Smooth muscle cell (in vitro differentiated cells): ENCODE results near the gene FCHO1. TPM values are rescaled to one million over a fixed set of nuclear protein-coding genes. Genes with fewer than 3 reads are reported as not detected.

Source experiments
- DNase-seq: peaks from one replicate; lab custom pipeline; 2025; ENCODE audit not compliant: unreplicated experiment; lab: John Stamatoyannopoulos, UW
- H2AFZ ChIP-seq: fragments of 200-600 bp; sonication (generic); 2 replicates; pipeline ENCODE4 v1.6.0; 2016; ENCODE audit warnings: antibody characterized with exemption, low read depth, mild to moderate bottlenecking
- H3F3A ChIP-seq: fragments of 200-600 bp; sonication (generic); 2 replicates; pipeline ENCODE4 v1.6.0; 2017; ENCODE audit warnings: antibody characterized with exemption, low read depth
- H3K27ac ChIP-seq: fragments of 200-600 bp; sonication (generic); 2 replicates; pipeline ENCODE4 v1.5.1; 2016; ENCODE audit warnings: low read depth, mild to moderate bottlenecking
- H3K27me3 ChIP-seq: fragments of 200-600 bp; sonication (generic); 2 replicates; pipeline ENCODE4 v1.6.1; 2016; ENCODE audit warnings: low read depth, mild to moderate bottlenecking
- H3K36me3 ChIP-seq: fragments of 200-600 bp; sonication (generic); 2 replicates; pipeline ENCODE4 v1.5.1; 2016; ENCODE audit warnings: low read depth
- H3K4me1 ChIP-seq: fragments of 200-600 bp; sonication (generic); 2 replicates; pipeline ENCODE4 v1.5.1; 2016; ENCODE audit warnings: low read depth
- H3K4me2 ChIP-seq: fragments of 200-600 bp; sonication (generic); 2 replicates; pipeline ENCODE4 v1.6.0; 2016; ENCODE audit warnings: mild to moderate bottlenecking
- H3K4me3 ChIP-seq: fragments of 200-600 bp; sonication (generic); 2 replicates; pipeline ENCODE4 v1.5.1; 2016; ENCODE audit warnings: mild to moderate bottlenecking
- H3K79me2 ChIP-seq: fragments of 200-600 bp; sonication (generic); 2 replicates; pipeline ENCODE4 v1.6.0; 2016; ENCODE audit warnings: low read depth, mild to moderate bottlenecking
- H3K9ac ChIP-seq: fragments of 200-600 bp; sonication (generic); 2 replicates; pipeline ENCODE4 v1.6.0; 2016; ENCODE audit warnings: low read depth
- H3K9me3 ChIP-seq: fragments of 200-600 bp; sonication (generic); replicated peaks from 2 replicates; pipeline ENCODE4 v1.5.1; 2016; ENCODE audit warnings: low read depth
- H4K20me1 ChIP-seq: fragments of 200-600 bp; sonication (generic); 2 replicates; pipeline ENCODE4 v1.6.0; 2016; ENCODE audit warnings: low read depth
- WGBS: methylation state at CpG from one replicate; pipeline ENCODE4 v1.1.7; 2016; ENCODE audit warnings: low lambda C conversion rate; 5-methylcytosine and 5-hydroxymethylcytosine counted together
- polyA plus RNA-seq: library from polyadenylated mRNA; unstranded; fragments of >200 nt; fragmentation: Nextera tagmentation; extraction: Ambion mirVana; gene quantifications from 2 replicates; pipeline ENCODE4 v1.2.1, GENCODE V29; 2016
- total RNA-seq: library from RNA; depleted of rRNA; stranded (reverse); fragments of >200 nt; gene quantifications from 2 replicates; pipeline ENCODE4 v1.2.3, GENCODE V29; 2014
- TF ChIP-seq, protein P1 (sequence below): fragments of 200-600 bp; sonication (generic); IDR thresholded peaks from 2 replicates; pipeline ENCODE4 v1.5.1; 2017; ENCODE audit warnings: borderline replicate concordance, mild to moderate bottlenecking, antibody characterized with exemption; ENCODE audit not compliant: insufficient read depth, poor library complexity, severe bottlenecking

FCHO1 gene
- total and polyA plus RNA-seq, 2 experiments from 2014 or later: 1.0 to 5.3 TPM

DNA sequence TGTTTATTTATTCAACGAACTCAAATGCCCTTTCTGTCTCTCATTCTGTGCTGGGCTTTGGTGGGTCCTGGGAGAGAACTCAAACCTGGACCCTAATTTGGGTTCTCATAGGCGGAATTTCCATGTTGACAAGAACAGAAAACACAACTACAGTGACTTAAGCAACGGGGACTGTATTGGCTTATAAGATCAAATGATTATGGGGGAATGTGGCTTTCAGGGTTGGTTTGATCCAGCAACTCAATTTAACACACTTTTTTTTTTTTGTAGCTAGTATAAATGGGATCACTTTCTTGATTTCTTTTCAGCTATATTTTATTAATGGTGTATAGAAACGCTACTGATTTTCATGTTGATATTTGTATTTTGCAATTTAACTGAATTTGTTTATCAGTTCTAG lies 9.9 kb downstream of the FCHO1 start:
- Histone ChIP-seq H3K79me2 (no peaks in the 10 kb centered on the region), H3K9me3 (no peaks in the 10 kb centered on the region), H2AFZ (no peak overlapping the region), H3K36me3 (no peaks in the 10 kb centered on the region), H3K9ac (no peak overlapping the region), H3K27ac (no peak overlapping the region), H3K4me1 (no peaks in the 10 kb centered on the region), H3K4me3 (no peak overlapping the region), H3F3A (no peaks in the 10 kb centered on the region), H3K27me3 (no peaks in the 10 kb centered on the region), H4K20me1 (no peaks in the 10 kb centered on the region), H3K4me2 (no peak overlapping the region)
- WGBS: 92% methylated on average over 4 of the region's 4 CpGs
- TF ChIP-seq, protein P1, sequence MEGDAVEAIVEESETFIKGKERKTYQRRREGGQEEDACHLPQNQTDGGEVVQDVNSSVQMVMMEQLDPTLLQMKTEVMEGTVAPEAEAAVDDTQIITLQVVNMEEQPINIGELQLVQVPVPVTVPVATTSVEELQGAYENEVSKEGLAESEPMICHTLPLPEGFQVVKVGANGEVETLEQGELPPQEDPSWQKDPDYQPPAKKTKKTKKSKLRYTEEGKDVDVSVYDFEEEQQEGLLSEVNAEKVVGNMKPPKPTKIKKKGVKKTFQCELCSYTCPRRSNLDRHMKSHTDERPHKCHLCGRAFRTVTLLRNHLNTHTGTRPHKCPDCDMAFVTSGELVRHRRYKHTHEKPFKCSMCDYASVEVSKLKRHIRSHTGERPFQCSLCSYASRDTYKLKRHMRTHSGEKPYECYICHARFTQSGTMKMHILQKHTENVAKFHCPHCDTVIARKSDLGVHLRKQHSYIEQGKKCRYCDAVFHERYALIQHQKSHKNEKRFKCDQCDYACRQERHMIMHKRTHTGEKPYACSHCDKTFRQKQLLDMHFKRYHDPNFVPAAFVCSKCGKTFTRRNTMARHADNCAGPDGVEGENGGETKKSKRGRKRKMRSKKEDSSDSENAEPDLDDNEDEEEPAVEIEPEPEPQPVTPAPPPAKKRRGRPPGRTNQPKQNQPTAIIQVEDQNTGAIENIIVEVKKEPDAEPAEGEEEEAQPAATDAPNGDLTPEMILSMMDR: no peak
- DNase-seq: no peak

DNA sequence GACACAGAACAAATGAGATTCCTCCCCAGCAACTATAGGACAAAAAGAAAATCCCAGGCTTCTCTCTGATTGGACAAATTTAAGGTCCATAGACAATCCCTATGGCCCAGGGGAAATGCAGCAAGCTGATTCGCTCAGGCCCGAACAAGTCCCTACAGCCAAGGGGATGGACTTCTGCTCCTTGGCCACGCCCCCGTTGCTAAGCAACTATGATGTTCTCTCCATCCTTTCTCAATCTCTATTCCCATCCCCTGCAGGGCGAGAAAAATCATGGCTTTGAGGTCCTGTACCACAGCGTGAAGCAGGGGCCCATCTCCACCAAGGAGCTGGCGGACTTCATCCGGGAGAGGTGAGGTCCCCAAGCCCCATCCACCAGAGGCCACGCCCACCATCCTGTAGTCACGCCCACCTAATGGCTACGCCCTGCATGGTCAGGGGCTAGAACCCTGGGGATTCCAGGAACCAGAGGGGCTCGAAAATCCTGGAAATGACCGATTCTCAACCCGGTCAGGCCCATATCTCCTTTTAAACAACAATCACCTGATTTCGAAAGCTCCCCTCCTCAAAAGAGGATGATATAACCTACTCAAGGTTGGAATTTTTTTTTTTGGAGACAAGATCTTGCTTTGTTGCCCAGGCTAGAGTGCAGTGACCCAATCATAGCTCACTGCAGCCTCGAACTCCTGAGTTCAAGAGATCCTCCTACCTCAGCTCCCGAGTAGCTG lies 11.4 kb downstream of the FCHO1 start:
- H3K27ac ChIP-seq: no peak overlapping the region
- H3K4me3 ChIP-seq: no peak overlapping the region
- H3K36me3 ChIP-seq: no peaks in the 10 kb centered on the region
- DNase-seq: no peak
- 63% methylated on average over 17 of the region's 17 CpGs for WGBS
- H4K20me1 ChIP-seq: no peaks in the 10 kb centered on the region
- H3K27me3 ChIP-seq: no peaks in the 10 kb centered on the region
- H3K4me1 ChIP-seq: no peaks in the 10 kb centered on the region
- TF ChIP-seq, protein P1: no peak
- no peaks in the 10 kb centered on the region for H3K79me2 ChIP-seq
- no peaks in the 10 kb centered on the region for H3K9me3 ChIP-seq
- no peak overlapping the region for H2AFZ ChIP-seq
- peaks cover 2% of the 10 kb centered on the region for H3F3A ChIP-seq
- no peak overlapping the region for H3K4me2 ChIP-seq
- no peak overlapping the region for H3K9ac ChIP-seq

- Histone ChIP-seq H3K4me1 (no peaks in the 10 kb centered on the region), H3K4me3 (no peak overlapping the region), H4K20me1 (no peaks in the 10 kb centered on the region), H3K27me3 (no peaks in the 10 kb centered on the region), H3K9me3 (no peaks in the 10 kb centered on the region), H3K36me3 (no peaks in the 10 kb centered on the region), H3K4me2 (no peak overlapping the region), H3K9ac (no peak overlapping the region), H3K79me2 (no peaks in the 10 kb centered on the region), H3F3A (peaks cover 3% of the 10 kb centered on the region), H3K27ac (no peak overlapping the region), H2AFZ (no peak overlapping the region)
- TF ChIP-seq, protein P1: no peak
- no peak for DNase-seq
- WGBS: 93% methylated on average over 7 of the region's 7 CpGs
Observed at GRCh38 chr19:17764348-17764747, 13.1 kb downstream of the FCHO1 start.

DNA sequence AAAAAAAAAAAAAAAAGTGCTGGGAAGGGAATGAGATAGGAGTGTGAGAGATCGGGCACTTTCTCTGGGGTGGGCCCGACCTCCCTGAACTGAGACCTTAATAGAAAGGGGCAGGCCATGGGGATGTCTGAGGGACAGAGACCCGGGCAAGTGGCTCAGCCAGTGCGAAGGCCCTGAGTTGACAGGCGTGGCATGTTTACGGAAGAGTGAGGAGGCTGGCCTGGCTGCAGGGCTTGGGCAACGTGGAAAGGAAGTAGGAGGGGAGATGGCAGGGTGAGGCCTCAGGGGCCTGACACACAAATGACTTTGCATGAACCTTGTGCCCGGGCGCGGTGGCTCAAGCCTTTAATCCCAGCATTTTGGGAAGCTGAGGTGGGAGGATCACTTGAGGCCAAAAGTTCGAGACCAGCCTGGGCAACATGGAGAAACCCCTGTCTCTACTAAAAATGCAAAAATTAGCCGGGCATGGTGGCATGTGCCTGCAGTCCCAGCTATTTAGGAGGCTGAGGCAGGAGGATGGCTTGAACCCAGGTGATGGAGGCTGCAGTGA lies 13.9 kb downstream of the FCHO1 start:
- TF ChIP-seq, protein P1: no peak
- Histone ChIP-seq H4K20me1 (no peaks in the 10 kb centered on the region), H3K27me3 (no peaks in the 10 kb centered on the region), H3K27ac (no peak overlapping the region), H2AFZ (no peak overlapping the region), H3K9ac (no peak overlapping the region), H3K4me1 (no peaks in the 10 kb centered on the region), H3F3A (peaks cover 3% of the 10 kb centered on the region), H3K4me3 (no peak overlapping the region), H3K36me3 (no peaks in the 10 kb centered on the region), H3K9me3 (no peaks in the 10 kb centered on the region), H3K4me2 (no peak overlapping the region), H3K79me2 (no peaks in the 10 kb centered on the region)
- 72% methylated on average over 12 of the region's 12 CpGs for WGBS
- DNase-seq: no peak
